HG03520 (cell line): Measurements from ENCODE around the gene CDK6.

Experiments used
- ATAC-seq: cut with Tn5 transposase; IDR thresholded peaks from one replicate; pipeline ENCODE4 v1.9.1; 2021; ENCODE audit warnings: mild to moderate bottlenecking, moderate library complexity; ENCODE audit not compliant: unreplicated experiment

The CDK6 gene

GRCh38 chr7:92715963-92716362 is 120.4 kb downstream of the CDK6 start:
- no peak for ATAC-seq

GRCh38 chr7:92714767-92715166 is 121.6 kb downstream of the CDK6 start:
- ATAC-seq: no peak

- no peak for ATAC-seq
These were observed 122.1 kb downstream of the CDK6 start for GRCh38 chr7:92714280-92714679.

GRCh38 chr7:92709912-92710311 is 126.5 kb downstream of the CDK6 start:
- ATAC-seq: no peak

GRCh38 chr7:92709150-92709549 is 127.2 kb downstream of the CDK6 start:
- no peak for ATAC-seq

GRCh38 chr7:92708111-92709042 is 128.0 kb downstream of the CDK6 start:
- ATAC-seq: no peak

GRCh38 chr7:92707435-92707834 is 128.9 kb downstream of the CDK6 start:
- ATAC-seq: no peak

- ATAC-seq: no peak
These were observed 129.8 kb downstream of the CDK6 start for GRCh38 chr7:92706563-92706962.

GRCh38 chr7:92705831-92706230 is 130.5 kb downstream of the CDK6 start:
- no peak for ATAC-seq

- ATAC-seq: no peak
These were observed 131.5 kb downstream of the CDK6 start for GRCh38 chr7:92704858-92705257.

- no peak for ATAC-seq
These were observed 133.8 kb downstream of the CDK6 start for GRCh38 chr7:92702535-92702934.

GRCh38 chr7:92699966-92700514 is 136.3 kb downstream of the CDK6 start:
- no peak for ATAC-seq

GRCh38 chr7:92699560-92699959 is 136.8 kb downstream of the CDK6 start:
- ATAC-seq: no peak

- no peak for ATAC-seq
These were observed 138.0 kb downstream of the CDK6 start for GRCh38 chr7:92698237-92698841.

- ATAC-seq: no peak
These were observed 139.0 kb downstream of the CDK6 start for GRCh38 chr7:92697414-92697813.

GRCh38 chr7:92697012-92697411 is 139.4 kb downstream of the CDK6 start:
- ATAC-seq: no peak

- no peak for ATAC-seq
These were observed 139.8 kb downstream of the CDK6 start for GRCh38 chr7:92696584-92696983.

- ATAC-seq: no peak
These were observed 140.8 kb downstream of the CDK6 start for GRCh38 chr7:92695308-92696261.

- ATAC-seq: no peak
These were observed 142.2 kb downstream of the CDK6 start for GRCh38 chr7:92694211-92694610.

GRCh38 chr7:92693519-92693918 is 142.9 kb downstream of the CDK6 start:
- no peak for ATAC-seq

GRCh38 chr7:92691578-92691977 is 144.8 kb downstream of the CDK6 start:
- peak; percentile 84 for ATAC-seq
